GM11168 (cell line): Measurements from ENCODE around the gene PLEKHA4.
"Not testable (repeated sequence)": the region's sequence is repeated elsewhere in the genome, so short reads cannot be mapped to it uniquely, and the experiment has no call there.

Experiments
- in situ Hi-C: fragments of 300-500 bp; cut with MboI; formaldehyde crosslinking; loops from one replicate; pipeline ENCODE4 v1.12.0; 2022; ENCODE audit warnings: low sequenced_read_pairs; ENCODE audit not compliant: unreplicated experiment

The PLEKHA4 gene, protein sequence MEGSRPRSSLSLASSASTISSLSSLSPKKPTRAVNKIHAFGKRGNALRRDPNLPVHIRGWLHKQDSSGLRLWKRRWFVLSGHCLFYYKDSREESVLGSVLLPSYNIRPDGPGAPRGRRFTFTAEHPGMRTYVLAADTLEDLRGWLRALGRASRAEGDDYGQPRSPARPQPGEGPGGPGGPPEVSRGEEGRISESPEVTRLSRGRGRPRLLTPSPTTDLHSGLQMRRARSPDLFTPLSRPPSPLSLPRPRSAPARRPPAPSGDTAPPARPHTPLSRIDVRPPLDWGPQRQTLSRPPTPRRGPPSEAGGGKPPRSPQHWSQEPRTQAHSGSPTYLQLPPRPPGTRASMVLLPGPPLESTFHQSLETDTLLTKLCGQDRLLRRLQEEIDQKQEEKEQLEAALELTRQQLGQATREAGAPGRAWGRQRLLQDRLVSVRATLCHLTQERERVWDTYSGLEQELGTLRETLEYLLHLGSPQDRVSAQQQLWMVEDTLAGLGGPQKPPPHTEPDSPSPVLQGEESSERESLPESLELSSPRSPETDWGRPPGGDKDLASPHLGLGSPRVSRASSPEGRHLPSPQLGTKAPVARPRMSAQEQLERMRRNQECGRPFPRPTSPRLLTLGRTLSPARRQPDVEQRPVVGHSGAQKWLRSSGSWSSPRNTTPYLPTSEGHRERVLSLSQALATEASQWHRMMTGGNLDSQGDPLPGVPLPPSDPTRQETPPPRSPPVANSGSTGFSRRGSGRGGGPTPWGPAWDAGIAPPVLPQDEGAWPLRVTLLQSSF

GRCh38 chr19:48868114-48868886 lies at the start of gene PLEKHA4:
Gene PLEKHA4, minus strand, starts transcription at chr19:48868617. Its CDS starts 997 bp downstream, at chr19:48867620.
- in situ Hi-C loops: no loop called here

GRCh38 chr19:48918071-48918470 lies 49.7 kb upstream of the PLEKHA4 start:
- in situ Hi-C loops: no loop called here

DNA sequence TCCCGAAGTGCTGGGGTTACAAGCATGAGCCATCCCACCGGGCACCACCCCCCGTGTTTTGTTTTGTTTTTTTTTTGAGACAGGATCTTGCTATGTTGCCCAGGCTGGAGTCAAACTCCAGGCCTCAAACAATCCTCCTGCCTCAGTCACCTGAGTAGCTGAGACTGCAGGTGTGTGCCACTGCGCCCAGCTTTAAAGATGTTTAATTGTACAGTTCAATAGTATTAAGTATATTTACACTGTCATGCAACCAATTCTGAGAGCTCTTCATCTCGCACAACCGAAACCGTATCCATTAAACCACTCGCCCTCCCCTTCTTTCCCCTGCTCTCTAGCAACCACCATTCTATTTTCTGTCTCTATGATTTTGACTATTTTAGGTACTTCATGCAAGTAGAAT lies 47.3 kb upstream of the PLEKHA4 start:
- in situ Hi-C loops: no loop called here

- in situ Hi-C loops: no loop called here
These were observed 45.8 kb upstream of the PLEKHA4 start for GRCh38 chr19:48914181-48914580.

DNA sequence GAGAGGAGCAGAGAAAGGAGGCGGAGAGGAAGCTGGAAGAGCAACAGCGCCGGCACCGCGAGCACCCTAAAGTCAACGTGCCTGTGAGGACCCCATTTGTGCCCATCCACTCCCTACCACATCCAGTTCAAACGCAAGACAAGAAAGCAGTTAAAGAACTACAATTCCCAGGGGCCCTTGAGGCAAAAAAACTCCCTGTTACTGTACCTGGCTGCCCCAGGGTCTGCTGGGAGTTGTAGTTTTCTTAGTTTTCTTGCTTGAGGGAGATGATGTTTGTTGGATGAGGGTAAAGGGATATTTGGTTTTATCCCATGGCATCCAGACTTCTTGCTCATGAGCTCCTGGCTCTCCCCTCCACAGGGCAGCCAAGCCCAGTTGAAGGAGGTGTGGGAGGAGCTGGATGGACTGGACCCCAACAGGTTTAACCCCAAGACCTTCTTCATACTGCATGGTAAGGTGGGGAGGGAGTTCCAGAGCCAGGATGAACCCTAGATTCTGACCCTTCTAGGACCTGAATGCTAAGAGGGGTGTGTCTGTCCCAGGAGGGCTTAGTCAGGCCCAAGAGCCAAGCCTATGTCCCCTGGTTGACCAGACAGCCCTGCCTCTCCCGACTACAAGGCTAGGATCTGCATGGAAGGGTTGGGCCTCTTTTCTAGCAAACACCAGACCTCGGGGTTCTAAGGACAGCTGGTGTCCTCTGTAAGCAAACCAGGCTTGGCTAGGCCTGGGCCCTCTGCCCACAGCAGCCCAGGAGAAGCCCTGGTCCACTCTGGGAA lies 44.9 kb upstream of the PLEKHA4 start:
- in situ Hi-C loops: no loop called here

DNA sequence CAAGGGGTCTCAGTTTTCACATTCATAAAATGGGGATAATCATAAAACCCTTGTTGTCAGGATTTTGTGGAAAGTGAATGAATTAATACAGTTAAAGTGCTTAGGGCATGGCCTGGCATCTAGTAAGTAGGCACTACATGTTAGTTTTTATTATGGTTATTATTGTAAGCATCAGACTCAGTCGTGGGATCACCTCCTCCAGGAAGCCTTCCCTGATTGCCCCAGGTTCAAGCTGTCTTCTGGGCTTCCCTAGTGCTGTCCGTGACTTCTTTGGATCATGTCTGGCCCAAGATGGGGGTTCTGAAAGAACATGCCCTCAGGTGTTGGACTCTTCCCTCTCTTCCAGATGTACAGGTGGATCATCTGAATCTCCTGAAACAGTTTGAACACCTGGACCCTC lies 42.4 kb upstream of the PLEKHA4 start:
- in situ Hi-C loops: no loop called here

DNA sequence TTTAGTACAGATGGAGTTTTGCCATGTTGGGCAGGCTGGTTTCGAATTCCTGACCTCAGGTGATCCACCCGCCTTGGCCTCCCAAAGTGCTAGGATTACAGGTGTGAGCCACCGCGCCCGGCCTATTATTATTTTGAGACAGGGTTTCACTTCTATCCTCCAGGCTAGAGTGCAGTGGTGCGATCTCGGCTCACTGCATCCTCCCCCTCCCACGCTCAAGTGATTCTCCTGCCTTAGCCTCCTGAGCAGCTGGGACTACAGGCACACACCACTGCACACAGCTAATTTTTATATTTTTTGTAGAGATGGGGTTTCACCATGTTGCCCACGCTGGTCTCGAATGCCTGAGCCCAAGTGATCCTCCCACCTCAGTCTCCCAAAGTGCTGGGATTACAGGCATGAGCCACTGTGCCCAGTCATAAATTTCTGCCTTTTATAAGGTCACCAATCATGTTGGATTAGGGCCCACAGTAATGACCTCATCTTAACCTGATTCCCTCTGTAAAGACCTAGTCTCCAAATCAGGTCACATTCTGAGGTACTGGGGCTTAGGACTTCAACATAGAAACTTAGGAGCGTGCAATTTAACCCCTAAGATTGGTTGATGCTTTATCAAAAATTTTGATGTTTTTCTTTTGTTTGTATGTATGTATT lies 41.1 kb upstream of the PLEKHA4 start:
- in situ Hi-C loops: not testable (repeated sequence)

GRCh38 chr19:48907671-48908070 lies 39.3 kb upstream of the PLEKHA4 start:
- in situ Hi-C loops: no loop called here

GRCh38 chr19:48906324-48906723 lies 37.9 kb upstream of the PLEKHA4 start:
- in situ Hi-C loops: no loop called here

DNA sequence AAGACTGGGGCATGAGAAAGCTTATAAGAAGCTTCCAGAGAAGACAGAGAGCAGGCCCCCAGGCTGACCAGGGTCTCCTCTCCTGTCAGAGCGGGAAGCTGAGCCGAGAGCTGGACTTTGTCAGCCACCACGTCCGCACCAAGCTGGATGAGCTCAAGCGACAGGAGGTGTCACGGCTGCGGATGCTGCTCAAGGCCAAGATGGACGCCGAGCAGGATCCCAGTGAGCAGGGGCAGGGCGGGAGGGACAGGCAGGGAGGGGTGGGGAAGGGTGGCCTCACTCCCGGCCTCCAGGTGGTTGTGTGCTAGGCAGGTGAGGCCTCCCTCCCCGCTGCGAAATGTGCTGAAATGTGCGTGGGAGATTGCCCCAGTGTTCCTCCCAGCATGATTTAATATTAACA lies 37.2 kb upstream of the PLEKHA4 start:
- in situ Hi-C loops: no loop called here

DNA sequence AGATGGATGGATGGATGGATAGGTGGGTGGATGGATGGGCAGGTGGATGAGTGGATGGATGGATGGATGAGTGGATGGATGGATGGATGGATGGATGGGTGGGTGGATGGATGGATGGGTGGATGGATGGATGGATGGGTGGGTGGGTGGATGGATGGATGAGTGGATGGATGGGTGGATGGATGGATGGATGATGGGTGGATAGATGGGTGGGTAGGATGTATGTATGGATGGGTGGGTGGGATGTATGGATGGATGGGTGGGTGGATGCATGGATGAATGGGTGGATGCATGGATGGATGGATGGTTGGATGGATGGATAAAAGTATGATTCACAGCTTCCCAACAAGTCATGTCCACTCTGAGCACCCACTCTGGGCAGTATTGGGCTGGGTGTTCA lies 35.4 kb upstream of the PLEKHA4 start:
- in situ Hi-C loops: not testable (repeated sequence)

GRCh38 chr19:48902291-48902690 lies 33.9 kb upstream of the PLEKHA4 start:
- in situ Hi-C loops: not testable (repeated sequence)

DNA sequence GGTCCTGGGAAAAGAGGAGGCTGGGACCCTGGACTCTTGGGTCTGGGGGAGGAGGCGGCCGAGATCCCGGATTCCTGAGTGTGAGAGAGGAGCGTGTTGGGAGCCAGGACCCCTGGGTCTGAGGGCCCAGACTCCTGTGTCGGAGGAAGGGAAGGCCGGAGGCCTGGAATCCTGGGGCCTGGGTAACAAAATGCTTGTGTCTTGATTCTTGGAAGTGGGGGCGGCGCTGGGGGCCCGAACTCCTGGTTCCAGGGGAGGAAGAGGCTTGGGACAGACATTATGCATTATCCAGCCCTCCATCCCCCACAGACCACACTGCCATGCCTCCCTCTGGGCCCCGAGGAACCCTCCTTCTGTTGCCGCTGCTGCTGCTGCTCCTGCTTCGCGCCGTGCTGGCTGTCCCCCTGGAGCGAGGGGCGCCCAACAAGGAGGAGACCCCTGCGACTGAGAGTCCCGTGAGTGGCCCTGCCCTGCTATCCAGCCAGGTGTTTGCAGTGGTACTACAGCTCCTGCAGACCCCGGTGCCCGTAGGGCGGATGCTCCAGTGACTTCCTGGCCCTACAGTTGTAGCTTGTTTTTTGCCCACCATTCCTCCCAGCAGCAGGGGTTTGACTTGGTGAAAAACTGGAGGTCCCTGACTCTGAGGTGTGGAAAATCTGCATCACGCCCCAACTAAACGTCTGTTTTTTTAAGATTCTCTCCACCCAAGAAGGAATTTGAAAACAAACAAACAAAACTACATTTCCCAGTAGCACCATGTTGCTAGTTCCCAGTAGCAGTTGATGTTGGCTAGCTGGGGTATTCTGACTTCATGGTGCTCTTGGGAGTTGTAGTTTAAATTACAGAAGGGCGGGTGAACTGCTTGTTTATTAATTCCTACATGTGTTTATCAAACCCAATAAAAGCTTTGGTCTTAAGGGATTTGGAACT lies 32.3 kb upstream of the PLEKHA4 start:
- in situ Hi-C loops: no loop called here

DNA sequence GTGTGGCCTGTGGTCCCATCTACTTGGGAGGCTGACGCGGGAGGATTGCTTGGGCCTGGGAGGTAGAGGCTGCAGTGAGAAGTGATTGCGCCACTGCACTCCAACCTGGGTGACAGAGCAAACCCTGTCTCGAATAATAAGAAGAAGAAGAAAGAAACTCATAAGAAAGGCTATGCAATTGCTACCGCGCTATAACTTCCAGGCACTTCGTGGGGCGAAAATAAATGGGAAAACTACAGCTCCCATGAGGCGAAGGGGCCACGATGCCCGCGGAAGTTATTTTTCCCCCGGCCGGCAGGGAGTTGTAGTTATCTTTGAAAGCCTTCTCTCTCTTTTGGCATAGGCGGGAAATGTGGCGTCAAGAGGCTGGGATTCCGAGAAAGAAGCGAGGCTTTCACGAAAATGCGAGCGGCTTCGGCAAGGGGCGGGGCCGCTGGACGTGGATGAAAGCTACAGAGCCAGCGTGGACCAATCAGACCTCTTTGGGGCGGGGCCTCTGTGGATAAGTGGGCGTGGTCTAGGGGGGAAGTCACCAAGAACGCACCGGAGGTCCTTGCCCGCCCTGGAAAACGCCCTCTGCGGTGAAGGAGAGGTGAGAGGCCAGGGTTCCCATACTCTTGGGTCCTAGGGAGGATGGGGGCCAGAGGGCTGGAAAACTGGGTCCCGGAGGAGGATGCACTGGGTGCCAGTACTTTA lies 31.5 kb upstream of the PLEKHA4 start, which contains the start of gene NUCB1:
Gene NUCB1 (plus strand): TSS at position 532 of the 696 bp plus-strand sequence. CDS start 485 bp downstream, outside the sequence.
- in situ Hi-C loops: no loop called here

- in situ Hi-C loops: not testable (repeated sequence)
These were observed 31.0 kb upstream of the PLEKHA4 start for GRCh38 chr19:48899386-48899749.

GRCh38 chr19:48897181-48897580 lies 28.8 kb upstream of the PLEKHA4 start:
- in situ Hi-C loops: no loop called here

DNA sequence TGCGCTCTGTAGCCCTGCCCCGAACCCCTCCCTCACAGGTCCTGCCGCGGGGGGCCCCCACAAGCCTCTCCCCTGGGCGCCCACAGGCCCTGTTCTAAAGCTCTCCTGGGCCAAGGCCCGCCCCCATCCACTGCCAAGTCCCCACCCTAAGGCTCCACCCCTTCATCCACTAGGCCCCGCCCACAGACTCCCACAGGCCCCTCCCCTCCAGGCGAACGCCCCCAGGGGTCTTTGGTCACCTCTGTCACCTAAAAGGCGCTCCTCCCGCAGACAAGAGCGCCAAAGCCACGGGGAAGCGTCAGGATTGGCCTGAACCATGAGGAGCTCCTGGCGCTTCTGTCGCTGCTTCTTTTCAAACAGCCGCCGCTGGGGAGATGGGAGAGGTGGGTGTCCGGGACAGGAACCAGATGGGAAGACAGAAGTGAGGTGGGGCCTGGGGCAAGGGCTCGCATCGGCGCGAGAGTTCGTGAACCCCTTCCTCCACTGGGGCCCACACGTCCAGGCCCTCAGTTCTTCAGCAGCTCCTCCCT lies 27.8 kb upstream of the PLEKHA4 start:
- in situ Hi-C loops: no loop called here

DNA sequence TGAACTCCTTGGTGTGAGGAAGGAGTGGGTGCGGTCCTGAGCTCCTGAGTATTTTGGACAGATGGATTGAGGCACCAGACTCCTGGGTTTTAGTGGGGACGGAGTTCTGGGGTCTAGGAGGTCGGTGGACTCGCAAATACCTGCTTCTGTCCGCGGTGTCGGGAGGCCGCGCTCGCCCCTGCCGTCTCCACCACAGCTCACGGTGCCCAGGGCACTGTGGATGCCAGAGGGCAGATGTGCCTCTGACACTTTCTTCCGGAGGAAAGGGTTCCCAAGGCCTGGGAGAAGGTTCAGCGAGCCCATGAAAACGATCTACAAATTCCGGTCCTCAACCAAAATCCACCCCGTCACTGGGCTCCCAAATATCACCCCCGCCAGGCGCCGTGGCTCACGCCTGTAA lies 26.8 kb upstream of the PLEKHA4 start:
- in situ Hi-C loops: no loop called here
